ENCODE measurements around the gene VARS2. TPM values are rescaled to one million over a fixed set of nuclear protein-coding genes. Genes with fewer than 3 reads are reported as not detected.

Gene VARS2
- total and polyA plus RNA-seq, 2 experiments from 2014 or later = 21.6 to 36.9 TPM

DNA sequence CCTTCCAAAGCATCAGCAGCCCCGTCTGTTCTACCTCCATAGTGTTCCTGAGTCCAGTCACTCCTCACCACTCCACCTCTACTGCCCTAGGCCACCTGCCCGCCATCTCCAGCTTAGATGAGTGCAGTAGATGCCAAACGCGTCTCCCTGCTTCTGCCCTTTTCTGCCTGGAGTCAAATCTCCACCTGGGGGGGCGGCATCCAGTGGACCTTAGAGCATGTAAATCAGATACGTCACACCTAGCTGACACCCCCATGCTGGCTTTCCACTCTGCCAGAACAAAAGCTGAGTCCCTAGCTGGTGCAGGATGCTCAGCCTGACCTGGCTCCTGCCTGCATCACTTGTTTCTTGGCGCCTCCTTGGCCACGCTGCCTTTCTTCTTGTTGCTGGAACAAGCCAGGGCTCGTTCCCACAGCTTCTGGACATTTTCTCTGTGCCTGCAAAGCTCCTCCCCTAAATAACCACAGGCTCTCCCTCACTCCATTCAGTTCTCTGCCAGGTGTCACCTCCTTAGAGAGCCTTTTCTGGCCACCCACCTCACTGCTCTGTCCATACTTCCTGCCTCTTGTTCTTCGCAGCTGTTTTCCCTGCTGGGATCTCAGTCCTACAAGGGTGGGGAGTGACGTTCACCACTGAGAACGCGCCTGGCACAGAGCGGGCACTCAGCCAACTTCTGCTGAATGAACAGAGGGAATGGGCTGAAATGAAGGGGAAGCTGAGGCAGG is 24.0 kb upstream of the VARS2 start:
- H3K79me2 ChIP-seq = peaks cover 59% of the 10 kb centered on the region
- no peaks in the 10 kb centered on the region for H3K27me3 ChIP-seq
- WGBS (ENCODE audit: low lambda C conversion rate, missing lambda C conversion rate) = 88% methylated on average over 14 of the region's 14 CpGs
- H3K27ac ChIP-seq = no peak overlapping the region
- H3K4me3 ChIP-seq = no peak overlapping the region
- DNase-seq (ENCODE audit: low spot score) = no peak
- H3K4me2 ChIP-seq = no peak overlapping the region
- H2AFZ ChIP-seq = no peak overlapping the region
- H3K9me3 ChIP-seq (ENCODE audit: low read depth) = no peaks in the 10 kb centered on the region
- H3K4me1 ChIP-seq (ENCODE audit: insufficient read depth) = peaks cover 15% of the 10 kb centered on the region
- H3K36me3 ChIP-seq (replicated peaks; ENCODE audit: insufficient read depth, low read depth) = no peaks in the 10 kb centered on the region
- H3K9me2 ChIP-seq (replicated peaks; ENCODE audit: insufficient read depth) = no peaks in the 10 kb centered on the region
- H4K20me1 ChIP-seq (ENCODE audit: insufficient read depth, poor library complexity, severe bottlenecking) = peaks cover 36% of the 10 kb centered on the region
- TF ChIP-seq EZH2 (IDR thresholded peaks at IDR 0.05; ENCODE audit: borderline replicate concordance) (no peak), EZH2phosphoT487 (IDR thresholded peaks at IDR 0.05; ENCODE audit: low read depth, severe bottlenecking, unreplicated experiment) (no peak)
- TF ChIP-seq, protein P1, sequence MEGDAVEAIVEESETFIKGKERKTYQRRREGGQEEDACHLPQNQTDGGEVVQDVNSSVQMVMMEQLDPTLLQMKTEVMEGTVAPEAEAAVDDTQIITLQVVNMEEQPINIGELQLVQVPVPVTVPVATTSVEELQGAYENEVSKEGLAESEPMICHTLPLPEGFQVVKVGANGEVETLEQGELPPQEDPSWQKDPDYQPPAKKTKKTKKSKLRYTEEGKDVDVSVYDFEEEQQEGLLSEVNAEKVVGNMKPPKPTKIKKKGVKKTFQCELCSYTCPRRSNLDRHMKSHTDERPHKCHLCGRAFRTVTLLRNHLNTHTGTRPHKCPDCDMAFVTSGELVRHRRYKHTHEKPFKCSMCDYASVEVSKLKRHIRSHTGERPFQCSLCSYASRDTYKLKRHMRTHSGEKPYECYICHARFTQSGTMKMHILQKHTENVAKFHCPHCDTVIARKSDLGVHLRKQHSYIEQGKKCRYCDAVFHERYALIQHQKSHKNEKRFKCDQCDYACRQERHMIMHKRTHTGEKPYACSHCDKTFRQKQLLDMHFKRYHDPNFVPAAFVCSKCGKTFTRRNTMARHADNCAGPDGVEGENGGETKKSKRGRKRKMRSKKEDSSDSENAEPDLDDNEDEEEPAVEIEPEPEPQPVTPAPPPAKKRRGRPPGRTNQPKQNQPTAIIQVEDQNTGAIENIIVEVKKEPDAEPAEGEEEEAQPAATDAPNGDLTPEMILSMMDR (IDR thresholded peaks at IDR 0.05; ENCODE audit: poor library complexity) = no peak

DNA sequence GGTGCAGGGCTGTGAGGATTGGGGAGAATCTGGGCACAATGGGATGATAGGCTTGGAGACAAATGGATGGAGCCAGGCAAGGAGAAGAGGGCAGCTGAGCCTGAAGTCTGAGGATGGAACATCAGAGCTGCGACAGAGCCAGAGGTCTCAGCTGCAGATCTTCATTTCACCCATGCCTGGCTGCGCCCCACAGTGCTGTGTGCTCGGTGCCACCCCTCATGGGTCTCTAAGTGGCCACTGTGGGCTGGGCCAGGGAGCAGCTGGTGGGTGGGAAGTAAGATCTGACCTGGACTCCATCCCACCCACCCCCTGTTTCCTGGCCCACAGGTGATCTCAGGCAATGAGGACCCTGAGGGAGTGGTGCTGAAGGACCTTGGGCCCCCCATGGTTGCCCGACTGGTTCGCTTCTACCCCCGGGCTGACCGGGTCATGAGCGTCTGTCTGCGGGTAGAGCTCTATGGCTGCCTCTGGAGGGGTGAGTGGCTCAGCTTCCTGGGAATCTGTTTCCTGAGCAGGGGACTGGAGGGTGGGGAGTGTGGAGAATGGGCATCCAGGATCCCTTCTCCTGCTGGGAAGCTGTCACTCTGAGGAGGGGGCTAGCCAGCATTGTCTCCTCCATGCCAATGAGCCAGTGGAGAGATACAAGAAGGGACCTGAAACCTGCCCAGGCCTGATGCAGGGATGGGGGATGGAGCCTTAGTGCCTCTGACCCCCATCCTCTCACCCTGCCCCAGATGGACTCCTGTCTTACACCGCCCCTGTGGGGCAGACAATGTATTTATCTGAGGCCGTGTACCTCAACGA is 23.2 kb upstream of the VARS2 start:
- TF ChIP-seq, protein P1 (IDR thresholded peaks at IDR 0.05; ENCODE audit: poor library complexity) = no peak
- no peak for TF ChIP-seq EZH2 (IDR thresholded peaks at IDR 0.05; ENCODE audit: borderline replicate concordance)
- TF ChIP-seq EZH2phosphoT487 (IDR thresholded peaks at IDR 0.05; ENCODE audit: low read depth, severe bottlenecking, unreplicated experiment) = no peak
- Histone ChIP-seq H3K4me1 (ENCODE audit: insufficient read depth) (peaks cover 11% of the 10 kb centered on the region), H4K20me1 (ENCODE audit: insufficient read depth, poor library complexity, severe bottlenecking) (peaks cover 36% of the 10 kb centered on the region), H2AFZ (no peak overlapping the region), H3K27me3 (no peaks in the 10 kb centered on the region), H3K4me2 (no peak overlapping the region), H3K27ac (no peak overlapping the region), H3K36me3 (replicated peaks; ENCODE audit: insufficient read depth, low read depth) (no peaks in the 10 kb centered on the region), H3K9me3 (ENCODE audit: low read depth) (no peaks in the 10 kb centered on the region), H3K79me2 (peaks cover 54% of the 10 kb centered on the region), H3K4me3 (no peak overlapping the region), H3K9me2 (replicated peaks; ENCODE audit: insufficient read depth) (no peaks in the 10 kb centered on the region)
- 90% methylated on average over 12 of the region's 12 CpGs for WGBS (ENCODE audit: low lambda C conversion rate, missing lambda C conversion rate)
- no peak for DNase-seq (ENCODE audit: low spot score)

DNA sequence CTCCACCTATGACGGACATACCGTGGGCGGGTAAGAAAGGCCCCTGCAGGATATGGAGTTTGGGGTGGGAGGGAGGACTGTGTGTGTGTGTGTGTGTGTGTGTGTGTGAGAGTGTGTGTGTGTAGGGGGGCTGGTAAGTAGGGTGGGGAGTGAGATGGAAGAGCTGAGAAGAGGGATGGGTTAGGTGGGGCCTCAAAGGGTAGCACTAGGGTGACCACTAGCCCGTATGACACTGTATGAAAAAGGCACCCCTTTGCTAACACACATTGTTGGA is 22.7 kb upstream of the VARS2 start:
- Histone ChIP-seq H3K36me3 (replicated peaks; ENCODE audit: insufficient read depth, low read depth) (no peaks in the 10 kb centered on the region), H4K20me1 (ENCODE audit: insufficient read depth, poor library complexity, severe bottlenecking) (peaks cover 36% of the 10 kb centered on the region), H3K4me3 (no peak overlapping the region), H3K27me3 (no peaks in the 10 kb centered on the region), H2AFZ (no peak overlapping the region), H3K4me1 (ENCODE audit: insufficient read depth) (peaks cover 9% of the 10 kb centered on the region), H3K27ac (no peak overlapping the region), H3K9me3 (ENCODE audit: low read depth) (no peaks in the 10 kb centered on the region), H3K4me2 (no peak overlapping the region), H3K9me2 (replicated peaks; ENCODE audit: insufficient read depth) (no peaks in the 10 kb centered on the region), H3K79me2 (peaks cover 52% of the 10 kb centered on the region)
- TF ChIP-seq, protein P1 (IDR thresholded peaks at IDR 0.05; ENCODE audit: poor library complexity) = no peak
- TF ChIP-seq EZH2phosphoT487 (IDR thresholded peaks at IDR 0.05; ENCODE audit: low read depth, severe bottlenecking, unreplicated experiment) (no peak), EZH2 (IDR thresholded peaks at IDR 0.05; ENCODE audit: borderline replicate concordance) (no peak)
- no peak for DNase-seq (ENCODE audit: low spot score)
- 91% methylated on average over 4 of the region's 4 CpGs for WGBS (ENCODE audit: low lambda C conversion rate, missing lambda C conversion rate)
